NT2/D1 (cell line): ENCODE results near the gene ATPAF1.

Experiments used
- SUZ12 ChIP-seq: IDR thresholded peaks from 2 replicates; pipeline ENCODE4 v1.6.1; 2011; ENCODE audit not compliant: insufficient read length, insufficient read depth; ENCODE audit errors: extremely low read depth
- YY1 ChIP-seq: IDR thresholded peaks from 2 replicates; pipeline ENCODE4 v1.6.1; 2011; ENCODE audit not compliant: insufficient read length, insufficient read depth
- ZNF274 ChIP-seq: IDR thresholded peaks from 2 replicates; pipeline ENCODE4 v1.6.1; 2011; ENCODE audit warnings: mild to moderate bottlenecking, low read depth, low read length

GRCh38 chr1:46621930-46622329, 46.2 kb downstream of the ATPAF1 start:
- no peak for TF ChIP-seq YY1
- no peak for TF ChIP-seq ZNF274
- no peak for TF ChIP-seq SUZ12
